Measurements from ENCODE around the gene EPHB1. TPM values are rescaled to one million over a fixed set of nuclear protein-coding genes. Genes with fewer than 3 reads are reported as not detected.
"Not testable (repeated sequence)": the region's sequence is repeated elsewhere in the genome, so short reads cannot be mapped to it uniquely, and the experiment has no call there.

The EPHB1 gene
- total RNA-seq, 1 experiment from 2014 or later: 0.73 TPM

DNA sequence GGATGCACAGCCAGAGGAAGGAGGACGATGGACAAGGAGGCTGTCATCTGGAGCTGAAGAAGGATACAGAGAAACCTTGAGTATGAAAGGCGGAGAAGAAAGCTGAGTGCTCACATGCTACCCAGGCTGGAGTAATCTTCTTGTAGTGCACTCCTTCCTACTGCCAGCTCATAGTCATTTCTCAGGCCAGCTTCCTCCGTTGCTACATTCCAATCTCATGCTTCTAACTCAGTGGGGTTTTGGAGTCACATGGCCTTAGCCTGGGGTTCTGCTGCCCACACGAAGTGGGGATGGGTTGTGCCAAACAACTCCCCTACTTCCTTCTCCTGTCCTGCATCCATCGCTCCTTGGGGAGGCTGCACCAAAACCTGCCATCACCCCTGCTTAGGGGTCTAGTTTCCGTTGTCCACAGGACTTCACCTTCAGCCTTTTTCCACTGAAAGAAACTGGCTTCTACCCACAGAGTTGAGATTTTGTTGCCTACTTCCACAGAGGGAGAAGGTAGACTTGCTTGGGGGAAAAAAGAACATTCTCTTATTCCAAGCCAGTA, 239.9 kb downstream of the EPHB1 start:
- Mint-ChIP-seq H3K9me3 (ENCODE audit: low read depth, unreplicated experiment) (peaks cover 3% of the 10 kb centered on the region), H3K27ac (ENCODE audit: unreplicated experiment) (no peak overlapping the region), H3K4me1 (ENCODE audit: low read depth, unreplicated experiment) (no peaks in the 10 kb centered on the region), H3K27me3 (ENCODE audit: unreplicated experiment) (peaks cover 22% of the 10 kb centered on the region), H3K4me3 (ENCODE audit: low read depth, unreplicated experiment) (no peak overlapping the region), H3K36me3 (ENCODE audit: insufficient read depth, unreplicated experiment) (no peaks in the 10 kb centered on the region)
- DNase-seq: no peak
- no TSS peak for BruUV-seq (replicated peaks)
- CTCF ChIA-PET: no interaction called here
- TF ChIP-seq, protein P1, sequence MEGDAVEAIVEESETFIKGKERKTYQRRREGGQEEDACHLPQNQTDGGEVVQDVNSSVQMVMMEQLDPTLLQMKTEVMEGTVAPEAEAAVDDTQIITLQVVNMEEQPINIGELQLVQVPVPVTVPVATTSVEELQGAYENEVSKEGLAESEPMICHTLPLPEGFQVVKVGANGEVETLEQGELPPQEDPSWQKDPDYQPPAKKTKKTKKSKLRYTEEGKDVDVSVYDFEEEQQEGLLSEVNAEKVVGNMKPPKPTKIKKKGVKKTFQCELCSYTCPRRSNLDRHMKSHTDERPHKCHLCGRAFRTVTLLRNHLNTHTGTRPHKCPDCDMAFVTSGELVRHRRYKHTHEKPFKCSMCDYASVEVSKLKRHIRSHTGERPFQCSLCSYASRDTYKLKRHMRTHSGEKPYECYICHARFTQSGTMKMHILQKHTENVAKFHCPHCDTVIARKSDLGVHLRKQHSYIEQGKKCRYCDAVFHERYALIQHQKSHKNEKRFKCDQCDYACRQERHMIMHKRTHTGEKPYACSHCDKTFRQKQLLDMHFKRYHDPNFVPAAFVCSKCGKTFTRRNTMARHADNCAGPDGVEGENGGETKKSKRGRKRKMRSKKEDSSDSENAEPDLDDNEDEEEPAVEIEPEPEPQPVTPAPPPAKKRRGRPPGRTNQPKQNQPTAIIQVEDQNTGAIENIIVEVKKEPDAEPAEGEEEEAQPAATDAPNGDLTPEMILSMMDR (IDR thresholded peaks at IDR 0.05; ENCODE audit: unreplicated experiment): no peak
- intact Hi-C loops (cut with micrococcal nuclease; ENCODE audit: unreplicated experiment): no loop called here

DNA sequence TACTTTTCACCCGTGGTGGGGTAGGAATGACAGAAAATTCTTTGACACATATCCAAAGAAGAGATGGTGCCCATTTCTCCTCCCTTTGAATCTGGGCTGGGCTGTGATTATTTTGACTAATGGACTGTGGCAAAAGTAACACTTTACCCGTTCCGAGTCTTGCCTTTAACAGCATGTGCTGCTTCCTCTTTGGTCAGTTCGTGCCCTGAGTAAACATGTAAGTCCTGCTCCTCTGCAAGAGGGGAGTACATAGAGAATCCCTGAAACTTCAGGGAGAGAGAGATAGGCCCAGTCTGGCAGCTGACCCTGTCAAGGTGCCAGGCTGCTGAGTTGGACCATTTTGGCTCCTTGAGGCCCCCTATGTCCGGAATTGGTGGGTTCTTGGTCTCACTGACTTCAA, 243.1 kb downstream of the EPHB1 start:
- BruUV-seq (replicated peaks): no TSS peak
- intact Hi-C loops (cut with micrococcal nuclease; ENCODE audit: unreplicated experiment): no loop called here

DNA sequence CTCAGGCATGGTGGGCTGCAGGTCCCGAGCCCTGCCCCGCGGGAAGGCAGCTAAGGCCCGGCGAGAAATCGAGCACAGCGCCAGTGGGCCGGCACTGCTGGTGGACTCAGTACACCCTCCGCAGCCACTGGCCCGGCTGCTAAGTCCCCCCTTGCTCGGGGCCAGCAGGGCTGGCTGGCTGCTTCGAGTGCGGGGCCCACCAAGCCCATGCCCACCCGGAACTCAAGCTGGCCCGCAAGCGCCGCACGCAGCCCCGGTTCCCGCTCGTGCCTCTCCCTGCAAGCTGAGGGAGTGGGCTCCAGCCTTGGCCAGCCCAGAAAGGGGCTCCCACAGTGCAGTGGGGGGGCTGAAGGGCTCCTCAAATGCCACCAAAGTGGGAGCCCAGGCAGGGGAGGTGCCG, 244.5 kb downstream of the EPHB1 start:
- intact Hi-C loops (cut with micrococcal nuclease; ENCODE audit: unreplicated experiment); H3K4me3 Mint-ChIP-seq (ENCODE audit: low read depth, unreplicated experiment): not testable (repeated sequence)

More for the DNA sequence above, 243.1 kb downstream of the EPHB1 start:
- H3K27me3 Mint-ChIP-seq (ENCODE audit: unreplicated experiment): peaks cover 2% of the 10 kb centered on the region
- H3K36me3 Mint-ChIP-seq (ENCODE audit: insufficient read depth, unreplicated experiment): no peaks in the 10 kb centered on the region
- no peak overlapping the region for H3K4me3 Mint-ChIP-seq (ENCODE audit: low read depth, unreplicated experiment)
- no peak for DNase-seq
- CTCF ChIA-PET: no interaction called here
- peaks cover 3% of the 10 kb centered on the region for H3K9me3 Mint-ChIP-seq (ENCODE audit: low read depth, unreplicated experiment)
- TF ChIP-seq, protein P1 (IDR thresholded peaks at IDR 0.05; ENCODE audit: unreplicated experiment): no peak
- no peak overlapping the region for H3K27ac Mint-ChIP-seq (ENCODE audit: unreplicated experiment)
- H3K4me1 Mint-ChIP-seq (ENCODE audit: low read depth, unreplicated experiment): no peaks in the 10 kb centered on the region

DNA sequence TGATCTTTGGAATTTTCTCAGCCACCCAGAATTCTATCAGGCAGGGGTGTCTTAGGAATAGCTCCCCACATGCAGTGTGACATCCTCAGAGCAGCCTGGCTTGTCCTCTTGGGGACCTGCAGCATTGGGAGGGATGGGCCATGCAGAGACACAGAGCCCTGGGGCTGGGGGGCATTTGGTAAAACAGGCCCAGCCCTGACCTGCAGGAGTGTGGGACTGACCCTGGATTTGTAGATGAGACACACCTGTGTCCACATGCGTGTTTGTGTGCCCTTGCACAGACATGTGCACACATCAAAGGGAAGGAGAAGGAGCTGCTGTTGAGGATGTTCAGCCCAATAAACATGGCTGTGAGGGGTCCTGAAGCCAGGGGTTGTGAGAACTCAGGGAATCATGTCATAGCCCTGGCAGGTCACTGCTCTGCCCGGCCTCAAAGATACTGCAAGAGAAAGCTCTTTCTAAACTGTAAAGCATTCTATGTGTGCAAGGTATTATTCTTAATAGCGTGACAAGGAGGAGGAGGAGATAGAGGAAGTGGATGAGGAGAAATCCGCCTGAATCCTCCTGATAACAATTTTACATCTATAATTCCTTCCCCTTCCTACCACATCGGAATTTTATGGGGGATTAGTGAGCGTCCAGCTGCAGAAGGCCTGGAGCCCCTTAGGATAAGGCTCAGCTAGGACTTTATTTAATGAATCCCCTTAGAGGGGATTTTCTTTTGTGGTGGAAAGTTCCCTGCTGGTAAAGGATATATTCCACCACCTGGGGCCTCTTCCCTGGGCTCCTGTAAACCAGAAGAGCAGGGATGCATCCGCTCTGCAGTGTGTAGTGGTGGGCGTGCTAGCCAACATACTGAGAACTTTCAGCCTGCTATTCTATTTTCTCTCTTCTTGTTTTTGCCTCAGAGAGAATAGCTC, 245.5 kb downstream of the EPHB1 start:
- CTCF ChIA-PET: interaction anchor here (0.6 kb wide), 2 partner anchors 361 to 401 kb away, joined by 5 to 7 read pairs; no protein-coding TSS in a partner anchor

More for the DNA sequence above, 244.5 kb downstream of the EPHB1 start:
- CTCF ChIA-PET; DNase-seq; BruUV-seq (replicated peaks); H3K27ac Mint-ChIP-seq (ENCODE audit: unreplicated experiment); H3K36me3 Mint-ChIP-seq (ENCODE audit: insufficient read depth, unreplicated experiment); H3K9me3 Mint-ChIP-seq (ENCODE audit: low read depth, unreplicated experiment); H3K27me3 Mint-ChIP-seq (ENCODE audit: unreplicated experiment); H3K4me1 Mint-ChIP-seq (ENCODE audit: low read depth, unreplicated experiment): not testable (repeated sequence)

More for the DNA sequence above, 245.5 kb downstream of the EPHB1 start:
- DNase-seq: no peak
- no peaks in the 10 kb centered on the region for H3K4me1 Mint-ChIP-seq (ENCODE audit: low read depth, unreplicated experiment)
- H3K4me3 Mint-ChIP-seq (ENCODE audit: low read depth, unreplicated experiment): no peak overlapping the region
- BruUV-seq (replicated peaks): no TSS peak
- TF ChIP-seq, protein P1 (IDR thresholded peaks at IDR 0.05; ENCODE audit: unreplicated experiment): no peak
- no peaks in the 10 kb centered on the region for H3K27me3 Mint-ChIP-seq (ENCODE audit: unreplicated experiment)
- H3K9me3 Mint-ChIP-seq (ENCODE audit: low read depth, unreplicated experiment): no peaks in the 10 kb centered on the region
- no peaks in the 10 kb centered on the region for H3K36me3 Mint-ChIP-seq (ENCODE audit: insufficient read depth, unreplicated experiment)
- intact Hi-C loops (cut with micrococcal nuclease; ENCODE audit: unreplicated experiment): no loop called here
- H3K27ac Mint-ChIP-seq (ENCODE audit: unreplicated experiment): no peak overlapping the region

All from Calu3 (cell line).